Keratinocyte (primary cell): ENCODE measurements around the gene ATG10. TPM values are rescaled to one million over a fixed set of nuclear protein-coding genes. Genes with fewer than 3 reads are reported as not detected.

Source experiments
- DNase-seq: peaks from one replicate; pipeline ENCODE4 v3.0.0-alpha.2; 2011; ENCODE audit warnings: low read depth, missing footprints, low spot score
- FAIRE-seq: peaks from 2 replicates; lab custom pipeline; 2011; peaks lifted over from hg19 to GRCh38; lab: Jason Lieb, UNC
- H2AFZ ChIP-seq: 2 replicates; pipeline ENCODE4 v1.6.0; 2012; ENCODE audit warnings: low read length, control low read depth, inconsistent platforms; ENCODE audit not compliant: control insufficient read depth
- H3K27ac ChIP-seq: 2 replicates; pipeline ENCODE4 v1.5.1; 2011; ENCODE audit warnings: low read length; ENCODE audit not compliant: control insufficient read depth, insufficient read depth
- H3K27me3 ChIP-seq: 3 replicates; pipeline ENCODE4 v1.6.0; 2011; ENCODE audit warnings: low read length; ENCODE audit not compliant: control insufficient read depth, insufficient read depth; ENCODE audit errors: extremely low read depth
- H3K36me3 ChIP-seq, 2 experiments: 2 replicates in 1 of 2; 3 replicates in 1 of 2; pipeline ENCODE4 v1.5.1; 2011; ENCODE audit warnings: low read length in 2 of 2, mild to moderate bottlenecking in 1 of 2; ENCODE audit not compliant: control insufficient read depth in 2 of 2, insufficient read depth in 2 of 2; ENCODE audit errors: extremely low read depth in 1 of 2
- H3K4me1 ChIP-seq: 3 replicates; pipeline ENCODE4 v1.5.1; 2011; ENCODE audit warnings: low read length; ENCODE audit not compliant: control insufficient read depth, insufficient read depth; ENCODE audit errors: extremely low read depth
- H3K4me2 ChIP-seq: 3 replicates; pipeline ENCODE4 v1.6.0; 2011; ENCODE audit warnings: low read depth, low read length; ENCODE audit not compliant: control insufficient read depth, insufficient read depth; ENCODE audit errors: extremely low read depth
- H3K4me3 ChIP-seq, 3 experiments: fragments of 200-600 bp in 1 of 3; sonication (generic) in 1 of 3; 2 replicates in 2 of 3; 3 replicates in 1 of 3; pipeline ENCODE4 v1.5.1; 2011 to 2016; ENCODE audit warnings: low read length in 3 of 3, mild to moderate bottlenecking in 3 of 3, control low read depth in 2 of 3, inconsistent platforms in 1 of 3, low read depth in 1 of 3, mixed read lengths in 1 of 3, mixed run types in 1 of 3, moderate library complexity in 1 of 3; ENCODE audit not compliant: control insufficient read depth in 2 of 3, insufficient read depth in 2 of 3; ENCODE audit errors: extremely low read depth in 1 of 3
- H3K79me2 ChIP-seq: 2 replicates; pipeline ENCODE4 v1.6.0; 2012; ENCODE audit warnings: low read length; ENCODE audit not compliant: control insufficient read depth, insufficient read depth
- H3K9ac ChIP-seq: 3 replicates; pipeline ENCODE4 v1.6.0; 2011; ENCODE audit warnings: low read length; ENCODE audit not compliant: control insufficient read depth, insufficient read depth; ENCODE audit errors: extremely low read depth
- H3K9me1 ChIP-seq: 3 replicates; pipeline ENCODE4 v1.6.0; 2011; ENCODE audit warnings: low read length; ENCODE audit not compliant: control insufficient read depth, insufficient read depth; ENCODE audit errors: extremely low read depth
- H3K9me3 ChIP-seq: 2 replicates; pipeline ENCODE4 v1.5.1; 2012; ENCODE audit warnings: low read depth, low read length; ENCODE audit not compliant: control insufficient read depth
- H4K20me1 ChIP-seq: 3 replicates; pipeline ENCODE4 v1.6.0; 2011; ENCODE audit warnings: low read length; ENCODE audit not compliant: control insufficient read depth, insufficient read depth; ENCODE audit errors: extremely low read depth
- CTCF ChIP-seq, 3 experiments: IDR thresholded peaks in 1 of 3; conservative IDR thresholded peaks in 1 of 3; optimal IDR thresholded peaks in 1 of 3; 2 replicates in 2 of 3; 3 replicates in 1 of 3; pipeline versions ENCODE3 to v1.5.1; 2011; ENCODE audit warnings: low read length in 3 of 3, mild to moderate bottlenecking in 3 of 3, moderate library complexity in 2 of 3, control low read depth in 1 of 3, inconsistent platforms in 1 of 3; ENCODE audit not compliant: insufficient read depth in 2 of 3; ENCODE audit errors: extremely low read depth in 1 of 3
- EZH2 ChIP-seq: IDR thresholded peaks from one replicate; pipeline ENCODE4 v1.6.1; 2012; ENCODE audit warnings: inconsistent platforms, mild to moderate bottlenecking, low read length, moderate library complexity
- dilution Hi-C: fragments of 300-500 bp; cut with MboI; formaldehyde crosslinking; loops from one replicate; pipeline ENCODE4 v1.7.0; 2020; ENCODE audit warnings: low sequenced_read_pairs; ENCODE audit not compliant: extremely low pct_ligation_motif_present
- polyA plus RNA-seq, 5 experiments: library from polyadenylated mRNA; depleted of rRNA in 3 of 5; stranded (reverse) in 3 of 5; stranded (forward) in 1 of 5; unstranded in 1 of 5; fragments of >200 nt; gene quantifications; 1 replicate in 1 of 5; 2 replicates in 3 of 5; 3 replicates in 1 of 5; pipeline versions ENCODE4 v1.2.1 to v1.2.3, GENCODE V29; 2011 to 2012; ENCODE audit warnings: missing spikeins in 2 of 5, low read depth in 1 of 5, low replicate concordance in 1 of 5

The ATG10 gene
- polyA plus RNA-seq, 1 donor (not counting 4 experiments of a cell fraction or from before 2014, with no cell fraction given) = 5.4 TPM

- Histone ChIP-seq H3K79me2 (no peaks in the 10 kb centered on the region), H3K9me1 (no peaks in the 10 kb centered on the region), H3K4me1 (no peaks in the 10 kb centered on the region), H3K9me3 (no peaks in the 10 kb centered on the region), H3K9ac (no peak overlapping the region), H3K27ac (no peak overlapping the region), H3K4me3 (no peak overlapping the region), H4K20me1 (no peaks in the 10 kb centered on the region), H2AFZ (no peak overlapping the region), H3K27me3 (no peaks in the 10 kb centered on the region), H3K36me3 (no peaks in the 10 kb centered on the region), H3K4me2 (no peak overlapping the region)
- DNase-seq (no peak), FAIRE-seq (no peak)
- dilution Hi-C loops = no loop called here
- TF ChIP-seq CTCF (optimal IDR thresholded peaks at IDR 0.05 in 1 of 3, IDR thresholded peaks at IDR 0.05 in 1 of 3, conservative IDR thresholded peaks at IDR 0.05 in 1 of 3; ENCODE audit: extremely low read depth in 1 of 3, insufficient read depth in 2 of 3, low read length in 3 of 3) = no peak
- no peak for TF ChIP-seq EZH2
These were observed 179.4 kb downstream of the ATG10 start for GRCh38 chr5:82151204-82151603.

DNA sequence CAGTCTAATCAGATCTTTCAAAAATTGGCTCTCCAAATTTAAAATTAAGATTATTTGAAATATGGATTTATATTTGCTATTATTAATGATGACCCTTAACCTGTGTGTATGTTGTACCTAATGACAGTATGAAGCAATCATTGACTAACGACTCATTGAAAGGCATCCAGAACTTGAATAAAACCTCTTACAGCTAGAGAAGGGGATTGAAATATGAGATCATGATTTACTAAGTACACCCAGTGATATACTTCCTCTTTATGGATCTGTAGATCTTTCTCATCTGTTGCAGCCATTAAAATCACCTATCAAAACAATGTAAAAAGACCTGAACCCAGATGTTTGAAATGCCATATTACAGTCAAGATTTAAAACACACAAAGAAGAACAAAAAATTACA lies 179.8 kb downstream of the ATG10 start:
- DNase-seq = no peak
- FAIRE-seq = no peak
- Histone ChIP-seq H3K4me1 (no peaks in the 10 kb centered on the region), H3K36me3 (no peaks in the 10 kb centered on the region), H3K9me3 (no peaks in the 10 kb centered on the region), H4K20me1 (no peaks in the 10 kb centered on the region), H3K9me1 (no peaks in the 10 kb centered on the region), H3K27me3 (no peaks in the 10 kb centered on the region), H3K79me2 (no peaks in the 10 kb centered on the region), H3K4me2 (no peak overlapping the region), H2AFZ (no peak overlapping the region), H3K9ac (no peak overlapping the region), H3K27ac (no peak overlapping the region), H3K4me3 (no peak overlapping the region)
- dilution Hi-C loops = no loop called here
- TF ChIP-seq CTCF (optimal IDR thresholded peaks at IDR 0.05 in 1 of 3, IDR thresholded peaks at IDR 0.05 in 1 of 3, conservative IDR thresholded peaks at IDR 0.05 in 1 of 3; ENCODE audit: extremely low read depth in 1 of 3, insufficient read depth in 2 of 3, low read length in 3 of 3) (no peak), EZH2 (no peak)
